IPS DF 4.7 (cell line): ENCODE results near the gene MYLK2.
A peak's percentile ranks its signal among the peaks of the same experiment; 100 is the strongest.
"Not testable (repeated sequence)": the region's sequence is repeated elsewhere in the genome, so short reads cannot be mapped to it uniquely, and the experiment has no call there.

Source experiments
- DNase-seq: peaks from one replicate; pipeline ENCODE4 v3.0.0-alpha.2; 2013; ENCODE audit warnings: low spot score; ENCODE audit errors: extremely low read depth

MYLK2 gene

GRCh38 chr20:31815408-31816188, 3.6 kb upstream of the MYLK2 start:
- no peak for DNase-seq

- DNase-seq: no peak
Observed at GRCh38 chr20:31816221-31816620, 2.9 kb upstream of the MYLK2 start.

GRCh38 chr20:31817461-31817860, 1.7 kb upstream of the MYLK2 start:
- DNase-seq: no peak

GRCh38 chr20:31818376-31818908, 714 bp upstream of the MYLK2 start:
- no peak for DNase-seq

GRCh38 chr20:31820228-31820627, 1.1 kb downstream of the MYLK2 start:
- DNase-seq: no peak

GRCh38 chr20:31821427-31821826, 2.3 kb downstream of the MYLK2 start:
- no peak for DNase-seq

- no peak for DNase-seq
Observed at GRCh38 chr20:31822421-31823330, 3.5 kb downstream of the MYLK2 start.

GRCh38 chr20:31823360-31824124, 4.4 kb downstream of the MYLK2 start:
- DNase-seq: no peak

GRCh38 chr20:31824125-31824485, 4.9 kb downstream of the MYLK2 start:
- no peak for DNase-seq

- no peak for DNase-seq
Observed at GRCh38 chr20:31824554-31825313, 5.6 kb downstream of the MYLK2 start.

GRCh38 chr20:31826074-31826473, 6.9 kb downstream of the MYLK2 start:
- DNase-seq: no peak

GRCh38 chr20:31827059-31827458, 7.9 kb downstream of the MYLK2 start:
- DNase-seq: no peak

GRCh38 chr20:31828016-31828415, 8.9 kb downstream of the MYLK2 start:
- DNase-seq: not testable (repeated sequence)

- DNase-seq: no peak
Observed at GRCh38 chr20:31829731-31830130, 10.6 kb downstream of the MYLK2 start.

- DNase-seq: no peak
Observed at GRCh38 chr20:31830406-31830981, 11.3 kb downstream of the MYLK2 start.

- DNase-seq: no peak
Observed at GRCh38 chr20:31831211-31831610, 12.1 kb downstream of the MYLK2 start.

GRCh38 chr20:31831771-31832306, 12.7 kb downstream of the MYLK2 start:
- no peak for DNase-seq

GRCh38 chr20:31833130-31833930, 14.2 kb downstream of the MYLK2 start:
- peak; percentile 80 for DNase-seq

- DNase-seq: no peak
Observed at GRCh38 chr20:31833931-31834521, 14.9 kb downstream of the MYLK2 start.
